ENCODE results near the gene JUP.

Gene JUP

DNA sequence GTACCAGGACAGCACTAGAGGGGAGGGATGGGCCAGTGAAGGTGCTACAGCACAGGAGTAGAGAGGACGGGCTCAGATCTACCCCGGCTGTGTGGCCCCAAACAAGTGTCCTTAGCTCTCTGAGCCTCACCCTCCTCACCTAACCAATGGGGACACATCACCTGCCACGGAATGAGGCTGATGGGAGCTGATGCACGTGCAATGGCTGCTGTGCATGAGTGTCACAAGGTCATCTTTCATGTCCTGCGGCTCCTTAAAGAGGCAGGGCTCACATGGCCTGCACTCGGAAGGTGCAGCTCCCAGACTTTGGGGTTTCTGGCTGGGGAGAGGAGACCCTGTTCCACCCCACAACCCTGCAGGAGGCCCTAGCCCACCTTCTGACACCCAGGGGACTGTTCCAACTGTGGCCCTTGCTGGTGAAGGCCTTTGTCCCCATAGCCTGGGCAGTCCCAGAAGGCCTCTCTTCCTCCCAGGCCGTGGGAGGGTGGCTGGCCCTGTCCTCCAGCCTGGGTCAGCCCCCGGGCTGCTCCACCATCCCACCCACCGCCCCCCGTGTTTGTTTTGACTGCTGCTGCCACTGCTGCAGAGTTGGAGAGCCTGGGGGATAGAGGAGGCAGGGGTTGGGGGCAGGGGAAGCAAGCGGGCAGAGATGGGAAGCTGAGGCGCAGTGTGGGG, 62.6 kb downstream of the JUP start:
- DNase-seq (ENCODE audit: low read depth) = no peak

DNA sequence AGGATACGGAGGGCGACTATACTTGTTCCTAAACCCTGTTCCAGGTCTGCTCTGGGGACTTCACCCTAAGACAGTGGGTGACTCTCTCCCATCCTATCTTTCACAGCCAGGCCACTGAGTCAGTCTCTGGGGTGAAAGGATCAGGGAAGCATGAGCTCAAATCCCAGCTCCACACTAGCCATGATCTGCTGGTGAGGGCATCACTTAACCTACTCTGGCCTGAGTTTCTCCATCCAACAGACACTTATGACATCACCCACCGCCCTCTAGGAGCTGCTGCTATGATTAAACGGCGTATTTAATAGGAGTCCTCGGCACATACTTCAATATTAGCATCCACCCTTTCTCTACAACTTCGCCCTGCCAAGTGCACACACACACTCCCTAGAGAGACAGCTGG, 64.3 kb downstream of the JUP start:
- DNase-seq (ENCODE audit: low read depth) = no peak

DNA sequence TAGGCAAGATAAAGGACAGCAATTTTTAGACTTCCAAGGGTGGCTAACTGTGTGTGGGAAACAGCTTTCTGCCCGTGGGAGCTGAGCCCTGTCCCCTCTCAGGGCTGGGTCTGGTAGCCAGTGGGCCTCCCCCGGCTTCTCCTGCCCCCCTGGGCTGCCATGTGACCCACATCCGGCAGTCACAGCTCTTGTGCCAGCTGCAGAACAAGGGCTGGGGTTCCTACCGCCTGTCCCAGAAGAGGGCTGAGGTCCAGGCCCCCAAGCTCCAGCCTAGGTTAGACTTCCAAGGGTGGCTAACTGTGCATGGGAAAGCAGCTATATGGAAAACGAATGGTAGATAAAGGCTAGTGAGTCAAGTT, 68.2 kb downstream of the JUP start:
- no peak for DNase-seq (ENCODE audit: low read depth)

DNA sequence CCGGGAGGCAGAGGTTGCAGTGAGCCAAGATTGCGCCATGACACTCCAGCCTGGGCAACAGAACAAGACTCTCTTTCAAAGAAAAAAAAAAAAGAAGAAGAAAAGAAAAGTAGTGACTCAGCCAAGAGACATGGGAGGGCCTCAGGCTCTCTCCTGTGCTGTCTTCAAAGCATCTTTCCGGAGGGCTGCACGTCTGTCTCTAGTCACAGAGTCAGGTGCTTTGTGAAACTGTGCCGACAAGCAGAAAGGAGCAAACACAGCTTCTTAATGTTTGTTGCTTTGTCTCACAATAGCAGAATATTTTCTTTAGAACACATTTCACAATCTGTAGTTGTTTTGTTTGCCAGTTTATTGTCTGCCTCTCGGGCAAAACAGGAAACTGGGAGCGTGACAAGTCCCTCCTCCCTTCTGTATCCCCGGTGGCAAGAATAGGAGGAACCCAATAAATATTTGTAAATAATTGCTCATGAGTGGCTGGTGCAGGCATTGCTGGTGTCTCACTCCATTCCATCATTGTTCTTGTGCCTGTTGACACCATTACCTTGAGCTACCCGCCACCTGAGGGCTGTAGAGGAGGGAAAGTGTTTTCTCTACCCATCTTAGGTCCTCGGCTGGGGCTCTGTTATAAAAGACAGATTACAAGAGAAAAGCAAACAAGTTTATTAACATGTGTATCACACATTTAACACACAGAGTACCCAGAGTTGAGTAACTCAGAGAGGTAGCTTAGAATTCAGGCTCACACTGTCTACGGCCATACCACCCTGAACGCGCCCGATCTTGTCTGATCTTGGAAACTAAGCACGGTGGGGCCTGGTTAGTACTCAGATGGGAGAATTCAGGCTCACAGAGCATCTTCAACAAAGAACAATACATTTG, 68.9 kb downstream of the JUP start:
- DNase-seq (ENCODE audit: low read depth) = no peak

- DNase-seq (ENCODE audit: low read depth) = no peak
Observed at GRCh38 chr17:41711669-41712400, 74.7 kb downstream of the JUP start, which contains the start of gene GAST. Gene GAST, plus strand, starts transcription at chr17:41712331. Its CDS starts 3,106 bp downstream, at chr17:41715437.

- DNase-seq (ENCODE audit: low read depth) = no peak
Observed at GRCh38 chr17:41710472-41711090, 75.9 kb downstream of the JUP start.

DNA sequence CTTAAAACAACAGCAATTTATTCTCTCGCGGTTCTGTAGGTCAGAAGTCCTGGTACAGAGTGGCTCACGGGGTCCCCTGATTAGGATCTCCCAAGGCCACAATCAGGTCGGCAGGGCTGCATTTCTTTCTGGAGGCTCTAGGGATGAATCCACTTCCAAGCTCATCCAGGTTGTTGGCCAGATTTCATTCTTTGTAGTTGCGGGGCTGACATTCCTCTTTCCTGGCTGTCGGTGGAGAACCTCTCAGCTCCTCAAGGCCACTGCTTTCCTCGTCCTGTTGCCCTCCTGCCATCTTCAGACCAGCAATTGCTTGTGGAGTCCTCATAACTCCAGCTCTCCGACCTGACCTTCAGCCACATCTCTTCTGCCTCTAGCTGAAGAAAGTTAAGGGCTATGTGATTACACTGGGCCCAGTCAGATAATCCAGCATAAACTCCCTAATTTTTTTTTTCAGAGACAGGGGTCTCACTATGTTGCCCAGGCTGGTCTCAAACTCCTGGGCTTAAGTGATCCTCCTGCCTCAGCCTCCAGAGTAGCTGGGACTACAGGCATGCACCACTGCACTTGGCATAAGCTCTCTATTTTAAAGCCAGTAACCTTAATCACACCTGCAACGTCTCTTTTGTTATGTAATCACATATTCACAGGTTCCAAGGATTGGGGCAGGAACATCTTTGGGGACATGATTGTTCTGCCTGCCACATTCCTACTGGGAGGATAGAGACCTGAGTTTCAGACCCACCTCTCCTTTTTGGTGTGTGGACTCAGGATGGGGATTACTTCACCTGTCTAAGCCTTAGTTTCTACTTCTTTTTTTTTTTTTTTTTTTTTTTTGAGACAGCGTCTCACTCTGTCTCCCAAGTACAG, 78.5 kb downstream of the JUP start:
- no peak for DNase-seq (ENCODE audit: low read depth)

GRCh38 chr17:41705271-41705991, 81.1 kb downstream of the JUP start:
- no peak for DNase-seq (ENCODE audit: low read depth)
